A673 (cell line): ENCODE results near the gene UFSP2. TPM values are rescaled to one million over a fixed set of nuclear protein-coding genes. Genes with fewer than 3 reads are reported as not detected.

Experiments
- BruUV-seq: library from RNA; stranded (reverse); fragments of 400-500 nt; replicated peaks from 2 replicates; lab custom pipeline; 2021; lab: Mats Ljungman, UMichigan
- CTCF ChIA-PET: fragments of 300-600 bp; sonication (Branson Sonifier 250); formaldehyde crosslinking; loops from one replicate; lab custom pipeline; 2022; ENCODE audit warnings: antibody characterized with exemption; lab: Charles Lee
- POLR2A ChIA-PET: fragments of 300-600 bp; sonication (Branson Sonifier 250); formaldehyde crosslinking; loops from one replicate; lab custom pipeline; 2022; ENCODE audit warnings: antibody characterized with exemption; ENCODE audit not compliant: low non-redundant PET; lab: Charles Lee
- DNase-seq: peaks from one replicate; pipeline ENCODE4 v3.0.0-alpha.2; 2015; ENCODE audit warnings: low spot score
- H3K27ac ChIP-seq: fragments of 200-600 bp; sonication (generic); 2 replicates; pipeline ENCODE4 v1.5.1; 2016; ENCODE audit warnings: mixed run types, low read depth, mild to moderate bottlenecking, mixed read lengths, antibody characterized with exemption, low read length; ENCODE audit not compliant: poor library complexity, severe bottlenecking
- H3K27me3 ChIP-seq: fragments of 200-600 bp; sonication (generic); replicated peaks from 2 replicates; pipeline ENCODE4 v1.6.1; 2017; ENCODE audit warnings: mixed run types, low read depth, mild to moderate bottlenecking, mixed read lengths, antibody characterized with exemption, low read length; ENCODE audit not compliant: insufficient read depth, poor library complexity
- H3K36me3 ChIP-seq: fragments of 200-600 bp; sonication (generic); 2 replicates; pipeline ENCODE4 v1.6.1; 2016; ENCODE audit warnings: mixed run types, mild to moderate bottlenecking, mixed read lengths, antibody characterized with exemption, low read length; ENCODE audit not compliant: insufficient read depth, poor library complexity, severe bottlenecking
- H3K4me1 ChIP-seq: fragments of 200-600 bp; sonication (generic); 2 replicates; pipeline ENCODE4 v1.6.1; 2017; ENCODE audit warnings: mixed run types, mild to moderate bottlenecking, mixed read lengths, antibody characterized with exemption, low read length; ENCODE audit not compliant: insufficient read depth, poor library complexity, severe bottlenecking
- H3K4me3 ChIP-seq: fragments of 200-600 bp; sonication (generic); 2 replicates; pipeline ENCODE4 v1.5.1; 2016; ENCODE audit warnings: low read depth, mixed run types, mild to moderate bottlenecking, mixed read lengths, low read length; ENCODE audit not compliant: poor library complexity, severe bottlenecking
- H3K9me3 ChIP-seq: fragments of 200-600 bp; sonication (generic); 2 replicates; pipeline ENCODE4 v1.6.1; 2016; ENCODE audit warnings: mixed run types, low read depth, mild to moderate bottlenecking, mixed read lengths, antibody characterized with exemption, low read length; ENCODE audit not compliant: poor library complexity, severe bottlenecking
- CTCF ChIP-seq: fragments of 300-800, 200-600 bp; sonication (generic); conservative IDR thresholded peaks from 2 replicates; pipeline ENCODE4 v1.5.1; 2017; ENCODE audit warnings: low read depth, mild to moderate bottlenecking, antibody characterized with exemption, low read length, moderate library complexity, mixed read lengths
- EZH2 ChIP-seq: fragments of 200-600 bp; sonication (generic); IDR thresholded peaks from 2 replicates; pipeline ENCODE4 v1.6.1; 2017; ENCODE audit warnings: borderline replicate concordance, low read depth, mild to moderate bottlenecking, mixed read lengths, antibody characterized with exemption, low read length; ENCODE audit not compliant: poor library complexity, severe bottlenecking
- intact Hi-C: fragments of 100-400 bp; cut with micrococcal nuclease; formaldehyde crosslinking; loops from one replicate; pipeline ENCODE4 v1.10.0; 2022; ENCODE audit not compliant: unreplicated experiment
- total RNA-seq: library from RNA; stranded (reverse); gene quantifications from 2 replicates; pipeline ENCODE4 v1.2.3, GENCODE V29; 2021

The UFSP2 gene
- total RNA-seq, 1 experiment from 2014 or later = 22.3 TPM

DNA sequence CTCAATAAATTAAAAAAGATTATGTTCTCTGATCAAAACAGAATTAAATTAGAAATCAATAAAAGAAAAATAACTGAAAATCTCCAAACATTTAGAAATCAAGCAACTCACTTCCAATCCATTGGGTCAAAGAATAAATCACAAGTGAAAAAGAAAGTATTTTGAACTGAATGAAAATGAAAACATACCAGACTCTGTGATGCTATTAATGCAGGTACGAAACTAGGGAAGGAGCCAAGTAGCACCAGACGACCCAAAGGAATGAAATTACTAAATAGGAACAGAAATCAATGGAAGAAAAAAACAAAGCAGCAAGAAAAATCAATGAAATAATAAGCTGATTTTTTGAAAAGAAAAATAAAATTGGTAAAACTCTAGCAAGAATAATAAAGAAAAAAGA is 30.4 kb upstream of the UFSP2 start:
- Histone ChIP-seq H3K27ac (no peak overlapping the region), H3K4me1 (no peaks in the 10 kb centered on the region), H3K4me3 (no peak overlapping the region), H3K9me3 (no peaks in the 10 kb centered on the region), H3K36me3 (no peaks in the 10 kb centered on the region), H3K27me3 (peaks cover 26% of the 10 kb centered on the region)
- no TSS peak for BruUV-seq
- no peak for DNase-seq
- POLR2A ChIA-PET = no interaction called here
- TF ChIP-seq EZH2 (no peak), CTCF (no peak)
- intact Hi-C loops = no loop called here
- CTCF ChIA-PET = no interaction called here

- no peak overlapping the region for H3K27ac ChIP-seq
- DNase-seq = no peak
- no peak overlapping the region for H3K4me3 ChIP-seq
- H3K36me3 ChIP-seq = no peaks in the 10 kb centered on the region
- no peaks in the 10 kb centered on the region for H3K9me3 ChIP-seq
- BruUV-seq = no TSS peak
- no peaks in the 10 kb centered on the region for H3K4me1 ChIP-seq
- TF ChIP-seq CTCF = no peak
- no peak for TF ChIP-seq EZH2
- CTCF ChIA-PET = no interaction called here
- intact Hi-C loops = no loop called here
- H3K27me3 ChIP-seq = no peaks in the 10 kb centered on the region
- POLR2A ChIA-PET = interaction anchor here (0.5 kb wide), 1 partner anchor 8 kb away, joined by 27 read pairs; no protein-coding TSS in a partner anchor
These were observed 19.4 kb upstream of the UFSP2 start for GRCh38 chr4:185445209-185445608.

DNA sequence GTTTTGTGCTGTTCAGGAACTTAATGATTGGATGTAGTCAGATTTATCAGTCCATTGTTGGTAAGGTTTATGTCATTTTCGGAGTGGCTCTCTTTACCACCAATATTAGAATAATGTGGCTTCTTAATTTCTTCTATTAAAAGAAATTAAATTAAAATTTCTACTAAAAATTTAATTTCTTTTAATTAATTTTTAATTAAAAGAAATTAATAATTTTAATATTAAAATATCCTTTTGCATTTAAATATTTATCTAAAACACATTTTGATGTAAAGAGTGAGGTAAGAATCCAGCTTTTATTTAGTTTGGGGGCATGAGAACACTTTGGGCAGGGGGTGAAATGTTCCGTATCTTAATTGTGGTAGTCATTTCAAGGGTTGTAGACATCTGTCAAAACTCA is 15.7 kb upstream of the UFSP2 start:
- TF ChIP-seq EZH2 = no peak
- TF ChIP-seq CTCF = no peak
- POLR2A ChIA-PET = interaction anchor here (0.6 kb wide), 1 partner anchor 481 kb away, joined by 4 read pairs; no protein-coding TSS in a partner anchor
- H3K9me3 ChIP-seq = no peaks in the 10 kb centered on the region
- no peaks in the 10 kb centered on the region for H3K36me3 ChIP-seq
- no TSS peak for BruUV-seq
- CTCF ChIA-PET = no interaction called here
- no peaks in the 10 kb centered on the region for H3K4me1 ChIP-seq
- no peak overlapping the region for H3K4me3 ChIP-seq
- no peak for DNase-seq
- no peaks in the 10 kb centered on the region for H3K27me3 ChIP-seq
- intact Hi-C loops = no loop called here
- H3K27ac ChIP-seq = no peak overlapping the region
